Mesenchymal stem cell (in vitro differentiated cells and primary cell): ENCODE data around the gene C1RL.

ENCODE experiments used
- DNase-seq: peaks from one replicate; pipeline ENCODE4 v3.0.0-alpha.2; 2013
- H2AFZ ChIP-seq: one replicate; pipeline ENCODE4 v1.6.1; 2013; ENCODE audit warnings: low read depth, mild to moderate bottlenecking, control low read depth, inconsistent platforms, low read length, moderate library complexity
- H2AK5ac ChIP-seq: 2 replicates; pipeline ENCODE4 v1.6.1; 2013; ENCODE audit warnings: low read length, moderate library complexity, mild to moderate bottlenecking, inconsistent platforms; ENCODE audit not compliant: severe bottlenecking
- H2BK120ac ChIP-seq: one replicate; pipeline ENCODE4 v1.6.1; 2013; ENCODE audit warnings: low read depth, mild to moderate bottlenecking, inconsistent platforms, low read length, moderate library complexity
- H2BK12ac ChIP-seq, 2 experiments: one replicate each; pipeline ENCODE4 v1.6.1; 2013; ENCODE audit warnings: inconsistent platforms in 2 of 2, low read length in 2 of 2, mild to moderate bottlenecking in 2 of 2, moderate library complexity in 2 of 2, control low read depth in 1 of 2
- H2BK15ac ChIP-seq: one replicate; pipeline ENCODE4 v1.6.1; 2013; ENCODE audit warnings: mild to moderate bottlenecking, low read depth, inconsistent platforms; ENCODE audit not compliant: poor library complexity, severe bottlenecking
- H2BK5ac ChIP-seq: 2 replicates; pipeline ENCODE4 v1.6.1; 2013; ENCODE audit warnings: low read depth, mild to moderate bottlenecking, low read length, control low read depth, inconsistent platforms; ENCODE audit not compliant: poor library complexity, severe bottlenecking
- H3K14ac ChIP-seq, 2 experiments: one replicate each; pipeline ENCODE4 v1.6.1; 2013; ENCODE audit warnings: inconsistent platforms in 2 of 2, low read length in 2 of 2, control low read depth in 1 of 2, mild to moderate bottlenecking in 1 of 2, moderate library complexity in 1 of 2
- H3K18ac ChIP-seq, 2 experiments: one replicate each; pipeline ENCODE4 v1.6.1; 2013; ENCODE audit warnings: inconsistent platforms in 2 of 2, low read length in 2 of 2, control low read depth in 1 of 2, low read depth in 1 of 2, mild to moderate bottlenecking in 1 of 2
- H3K23ac ChIP-seq, 2 experiments: one replicate each; pipeline ENCODE4 v1.6.1; 2013; ENCODE audit warnings: inconsistent platforms in 2 of 2, low read length in 2 of 2, mild to moderate bottlenecking in 2 of 2, moderate library complexity in 2 of 2, control low read depth in 1 of 2
- H3K27ac ChIP-seq: 2 replicates; pipeline ENCODE4 v1.5.1; 2013; ENCODE audit warnings: mild to moderate bottlenecking, moderate library complexity, low read length, control low read depth, inconsistent platforms; ENCODE audit not compliant: poor library complexity, severe bottlenecking
- H3K27me3 ChIP-seq, 2 experiments: 2 replicates each; pipeline versions ENCODE4 v1.6.1 to v1.7.0; 2013; ENCODE audit warnings: low read length in 2 of 2, mild to moderate bottlenecking in 2 of 2, moderate library complexity in 2 of 2, control low read depth in 1 of 2, inconsistent platforms in 1 of 2; ENCODE audit not compliant: control insufficient read depth in 1 of 2, insufficient read depth in 1 of 2
- H3K36me3 ChIP-seq, 2 experiments: 2 replicates each; pipeline versions ENCODE4 v1.6.1 to v1.7.0; 2013; ENCODE audit warnings: low read length in 2 of 2, control low read depth in 1 of 2, inconsistent platforms in 1 of 2, low read depth in 1 of 2, mild to moderate bottlenecking in 1 of 2; ENCODE audit not compliant: insufficient read depth in 2 of 2, control insufficient read depth in 1 of 2
- H3K4ac ChIP-seq, 2 experiments: one replicate each; pipeline ENCODE4 v1.6.1; 2013; ENCODE audit warnings: inconsistent platforms in 2 of 2, low read length in 2 of 2, mild to moderate bottlenecking in 2 of 2, moderate library complexity in 2 of 2, control low read depth in 1 of 2, low read depth in 1 of 2
- H3K4me1 ChIP-seq: 2 replicates; pipeline ENCODE4 v1.6.1; 2013; ENCODE audit warnings: low read depth, low read length, control low read depth; ENCODE audit not compliant: control insufficient read depth, insufficient read depth
- H3K4me2 ChIP-seq: 2 replicates; pipeline ENCODE4 v1.6.1; 2013; ENCODE audit warnings: low read length, mild to moderate bottlenecking, inconsistent platforms; ENCODE audit not compliant: poor library complexity, severe bottlenecking
- H3K4me3 ChIP-seq, 2 experiments: 2 replicates each; pipeline versions ENCODE4 v1.5.1 to v1.7.0; 2013; ENCODE audit warnings: low read length in 2 of 2, mild to moderate bottlenecking in 2 of 2, control low read depth in 1 of 2, low read depth in 1 of 2; ENCODE audit not compliant: insufficient read depth in 1 of 2
- H3K79me1 ChIP-seq: replicated peaks from 2 replicates; pipeline ENCODE4 v1.6.1; 2013; ENCODE audit warnings: mild to moderate bottlenecking, control low read depth, low read length, inconsistent platforms; ENCODE audit not compliant: poor library complexity, severe bottlenecking
- H3K9ac ChIP-seq: 2 replicates; pipeline ENCODE4 v1.7.0; 2013; ENCODE audit warnings: mild to moderate bottlenecking, low read length, moderate library complexity
- H3K9me3 ChIP-seq: 2 replicates; pipeline ENCODE4 v1.7.0; 2013; ENCODE audit warnings: mild to moderate bottlenecking, low read length; ENCODE audit not compliant: control insufficient read depth
- H4K8ac ChIP-seq: one replicate; pipeline ENCODE4 v1.6.1; 2013; ENCODE audit warnings: inconsistent platforms, mild to moderate bottlenecking, low read length, moderate library complexity
- H4K91ac ChIP-seq: one replicate; pipeline ENCODE4 v1.6.1; 2013; ENCODE audit warnings: mild to moderate bottlenecking, low read length, inconsistent platforms
- WGBS: methylation state at CpG from one replicate; pipeline ENCODE4 v1.1.7; 2013; ENCODE audit warnings: mixed read lengths; 5-methylcytosine and 5-hydroxymethylcytosine counted together

C1RL gene

DNA sequence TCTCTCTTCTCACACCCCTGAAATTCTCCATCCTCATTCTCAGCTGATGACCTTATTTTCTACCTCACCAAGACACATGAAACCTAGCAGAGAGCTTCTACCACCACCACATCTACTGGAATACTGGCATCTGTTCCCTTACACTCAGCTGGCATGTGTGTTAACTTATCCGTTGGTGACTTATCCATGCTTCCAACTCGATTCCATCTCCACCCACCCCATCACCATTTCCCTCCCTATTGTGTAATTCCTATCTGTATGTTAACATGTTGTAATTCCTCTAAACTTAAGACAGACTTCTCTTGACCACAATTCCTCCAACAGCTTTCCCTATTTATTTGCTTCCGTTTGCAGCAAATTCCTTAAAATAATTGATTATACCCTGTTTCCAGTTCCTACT, 33.1 kb downstream of the C1RL start:
- Histone ChIP-seq H2BK5ac (no peak overlapping the region), H2BK15ac (no peak overlapping the region), H3K79me1 (no peaks in the 10 kb centered on the region), H3K14ac (no peak overlapping the region), H4K91ac (no peak overlapping the region), H3K23ac (no peak overlapping the region), H3K4ac (no peak overlapping the region), H2BK12ac (peak overlapping the region in 1 of 2 experiments; percentile 52), H2AK5ac (no peak overlapping the region), H3K4me2 (no peak overlapping the region), H2AFZ (no peak overlapping the region), H3K4me3 (peak overlapping the region in 1 of 2 experiments; percentile 13), H4K8ac (no peak overlapping the region), H3K36me3 (peaks cover 0 to 13% of the 10 kb centered on the region in 2 experiments), H3K9me3 (no peaks in the 10 kb centered on the region), H3K18ac (no peak overlapping the region), H3K4me1 (peaks cover 5% of the 10 kb centered on the region), H3K27me3 (no peaks in the 10 kb centered on the region), H2BK120ac (no peak overlapping the region), H3K9ac (no peak overlapping the region), H3K27ac (no peak overlapping the region)
- WGBS, result 78% methylated on average over 3 of the region's 3 CpGs
- peak; percentile 66 for DNase-seq

DNA sequence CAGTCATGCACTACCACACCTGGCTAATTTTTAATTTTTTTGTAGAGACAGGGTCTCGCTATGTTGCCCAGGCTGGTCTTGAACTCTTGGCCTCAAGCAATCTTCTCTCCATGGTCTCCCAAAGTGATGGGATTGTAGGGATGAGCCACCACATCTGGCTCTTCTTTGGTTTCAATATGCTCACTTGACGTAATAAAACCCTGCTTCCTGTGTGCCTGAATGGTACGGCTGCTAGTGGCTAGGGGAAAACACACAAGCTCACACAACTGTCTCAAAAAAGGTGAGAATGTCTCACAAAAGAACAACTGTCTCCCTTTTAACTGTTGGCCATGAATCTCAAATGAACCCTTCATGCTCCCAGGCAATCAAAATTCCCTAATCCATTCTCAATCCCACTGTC, 33.5 kb downstream of the C1RL start:
- Histone ChIP-seq H3K4ac (no peak overlapping the region), H2BK120ac (no peak overlapping the region), H3K4me2 (no peak overlapping the region), H2BK12ac (no peak overlapping the region), H3K14ac (no peak overlapping the region), H3K18ac (no peak overlapping the region), H3K9ac (no peak overlapping the region), H2BK15ac (no peak overlapping the region), H3K9me3 (no peaks in the 10 kb centered on the region), H2BK5ac (no peak overlapping the region), H3K36me3 (peaks cover 0 to 13% of the 10 kb centered on the region in 2 experiments), H2AK5ac (no peak overlapping the region), H3K27me3 (no peaks in the 10 kb centered on the region), H3K23ac (no peak overlapping the region), H2AFZ (no peak overlapping the region), H3K4me3 (no peak overlapping the region), H3K4me1 (peaks cover 5% of the 10 kb centered on the region), H4K91ac (no peak overlapping the region), H3K79me1 (no peaks in the 10 kb centered on the region), H3K27ac (no peak overlapping the region), H4K8ac (no peak overlapping the region)
- 89% methylated on average over 3 of the region's 3 CpGs for WGBS
- DNase-seq, result no peak

DNA sequence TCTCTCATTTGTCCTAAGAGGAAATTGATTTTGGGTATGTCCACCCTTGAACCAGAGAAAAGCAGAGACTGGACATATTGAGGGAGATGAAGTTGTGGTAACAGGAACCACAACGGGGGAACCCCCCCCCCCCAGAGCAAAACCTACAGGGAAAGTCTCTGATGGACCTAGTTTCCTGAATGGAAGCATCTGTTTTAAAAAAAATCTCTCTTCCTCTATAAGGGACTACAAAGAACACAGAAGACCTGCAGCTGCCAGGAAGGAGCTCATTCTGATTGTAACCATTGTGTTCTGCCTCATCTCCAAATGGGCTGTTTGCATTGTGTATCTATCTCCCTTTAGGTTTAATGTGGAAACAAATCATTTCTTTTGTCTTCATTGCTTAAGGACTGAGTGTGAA, 35.1 kb downstream of the C1RL start:
- H2BK15ac ChIP-seq, result no peak overlapping the region
- no peak overlapping the region for H4K91ac ChIP-seq
- no peak overlapping the region for H3K4me2 ChIP-seq
- H2BK120ac ChIP-seq, result no peak overlapping the region
- H3K18ac ChIP-seq, result no peak overlapping the region
- DNase-seq, result no peak
- H3K4me1 ChIP-seq, result peaks cover under 1% of the 10 kb centered on the region
- no peaks in the 10 kb centered on the region for H3K79me1 ChIP-seq
- H4K8ac ChIP-seq, result no peak overlapping the region
- peaks cover 0 to 21% of the 10 kb centered on the region in 2 experiments for H3K36me3 ChIP-seq
- no CpG with 5 or more reads among the region's 1 CpG for WGBS
- no peak overlapping the region for H3K9ac ChIP-seq
- no peak overlapping the region for H3K14ac ChIP-seq
- no peak overlapping the region for H2AFZ ChIP-seq
- no peak overlapping the region for H3K27ac ChIP-seq
- H3K4me3 ChIP-seq, result no peak overlapping the region
- H3K4ac ChIP-seq, result no peak overlapping the region
- H2BK12ac ChIP-seq, result no peak overlapping the region
- H3K27me3 ChIP-seq, result no peaks in the 10 kb centered on the region
- no peak overlapping the region for H2BK5ac ChIP-seq
- H3K23ac ChIP-seq, result no peak overlapping the region
- H2AK5ac ChIP-seq, result no peak overlapping the region
- no peaks in the 10 kb centered on the region for H3K9me3 ChIP-seq

- H3K14ac ChIP-seq, result no peak overlapping the region
- WGBS, result 91% methylated on average over 6 of the region's 6 CpGs
- H2BK12ac ChIP-seq, result no peak overlapping the region
- H2BK15ac ChIP-seq, result no peak overlapping the region
- no peak overlapping the region for H2AK5ac ChIP-seq
- no peak overlapping the region for H4K8ac ChIP-seq
- H2AFZ ChIP-seq, result no peak overlapping the region
- no peak overlapping the region for H3K4ac ChIP-seq
- H3K4me1 ChIP-seq, result peaks cover 6% of the 10 kb centered on the region
- DNase-seq, result no peak
- peaks cover 0 to 35% of the 10 kb centered on the region in 2 experiments for H3K36me3 ChIP-seq
- H3K9me3 ChIP-seq, result no peaks in the 10 kb centered on the region
- H3K79me1 ChIP-seq, result no peaks in the 10 kb centered on the region
- H3K4me2 ChIP-seq, result no peak overlapping the region
- no peak overlapping the region for H3K18ac ChIP-seq
- H3K9ac ChIP-seq, result no peak overlapping the region
- no peak overlapping the region for H4K91ac ChIP-seq
- no peaks in the 10 kb centered on the region for H3K27me3 ChIP-seq
- no peak overlapping the region for H2BK5ac ChIP-seq
- H2BK120ac ChIP-seq, result no peak overlapping the region
- H3K27ac ChIP-seq, result no peak overlapping the region
- no peak overlapping the region for H3K23ac ChIP-seq
- no peak overlapping the region for H3K4me3 ChIP-seq
Measured at GRCh38 chr12:7072554-7072953, 36.5 kb downstream of the C1RL start.
